ENCODE results near the gene POLR2M.
A peak's percentile ranks its signal among the peaks of the same experiment; 100 is the strongest.

POLR2M gene

DNA sequence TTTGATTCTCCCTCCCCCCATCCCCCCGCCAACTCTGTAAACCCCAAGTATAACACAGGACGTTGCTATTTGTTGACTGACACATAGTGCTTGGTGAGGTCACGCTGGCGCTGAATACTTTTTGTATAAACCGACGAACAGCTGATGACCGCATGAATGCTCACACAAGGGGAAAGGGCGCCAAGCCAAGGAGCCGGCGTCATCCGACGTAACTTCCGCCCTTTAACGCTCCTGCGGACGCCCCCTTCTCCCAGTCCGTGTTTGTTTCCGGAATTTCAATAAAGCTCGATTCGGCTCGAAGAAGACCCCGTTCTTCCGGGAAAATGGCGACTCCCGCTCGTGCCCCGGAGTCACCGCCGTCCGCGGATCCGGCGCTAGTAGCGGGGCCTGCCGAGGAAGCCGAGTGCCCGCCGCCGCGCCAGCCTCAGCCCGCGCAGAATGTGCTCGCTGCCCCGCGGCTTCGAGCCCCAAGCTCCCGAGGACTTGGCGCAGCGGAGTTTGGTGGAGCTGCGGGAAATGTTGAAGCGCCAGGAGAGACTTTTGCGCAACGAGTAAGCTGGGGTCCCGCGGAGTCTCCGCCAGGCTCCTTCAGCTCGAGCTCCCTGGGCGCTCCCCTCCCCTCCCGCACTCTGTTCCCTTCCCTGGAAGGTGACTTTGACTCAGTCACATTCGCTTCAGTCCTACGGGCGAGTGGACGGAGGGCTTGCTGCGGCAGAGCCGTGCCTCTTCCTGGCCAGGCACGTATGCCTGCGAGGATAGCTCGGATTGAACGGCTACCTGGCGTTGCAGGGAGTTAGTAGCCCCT is at the start of gene POLR2M:
TSS of gene POLR2M (plus strand) at position 310 of the 805 bp plus-strand sequence. CDS start at position 439, 129 bp downstream.
- Histone ChIP-seq H3K4me3 (ENCODE audit: insufficient read depth, low read length, poor library complexity, severe bottlenecking) (peak within 1 kb of the TSS; percentile 81), H3K9me2 (replicated peaks; ENCODE audit: insufficient read depth, low read length) (no peaks in the 10 kb centered on the region), H3K9me3 (ENCODE audit: insufficient read depth, low read length) (no peaks in the 10 kb centered on the region), H3K4me2 (ENCODE audit: low read depth, low read length, poor library complexity, severe bottlenecking) (peak within 1 kb of the TSS; percentile 93), H3K27ac (ENCODE audit: low read depth, low read length) (peak within 1 kb of the TSS; percentile 64), H4K20me1 (ENCODE audit: low read depth, low read length) (no peaks in the 10 kb centered on the region; the same call in 1 of the 2 replicates), H3K27me3 (ENCODE audit: low read length) (no peaks in the 10 kb centered on the region), H3K79me2 (ENCODE audit: insufficient read depth, low read length) (peaks cover 38% of the 10 kb centered on the region), H3K9ac (ENCODE audit: low read length) (peak within 1 kb of the TSS; percentile 93), H2AFZ (ENCODE audit: low read depth, low read length, severe bottlenecking) (peak within 1 kb of the TSS; percentile 86), H3K36me3 (ENCODE audit: low read length) (peaks cover 26% of the 10 kb centered on the region; the same call in 1 of the 2 replicates), H3F3A (ENCODE audit: insufficient read depth) (no peaks in the 10 kb centered on the region)
- TF ChIP-seq EZH2phosphoT487 (conservative IDR thresholded peaks at IDR 0.05; ENCODE audit: low read length) = no peak
- TF ChIP-seq, protein P1, sequence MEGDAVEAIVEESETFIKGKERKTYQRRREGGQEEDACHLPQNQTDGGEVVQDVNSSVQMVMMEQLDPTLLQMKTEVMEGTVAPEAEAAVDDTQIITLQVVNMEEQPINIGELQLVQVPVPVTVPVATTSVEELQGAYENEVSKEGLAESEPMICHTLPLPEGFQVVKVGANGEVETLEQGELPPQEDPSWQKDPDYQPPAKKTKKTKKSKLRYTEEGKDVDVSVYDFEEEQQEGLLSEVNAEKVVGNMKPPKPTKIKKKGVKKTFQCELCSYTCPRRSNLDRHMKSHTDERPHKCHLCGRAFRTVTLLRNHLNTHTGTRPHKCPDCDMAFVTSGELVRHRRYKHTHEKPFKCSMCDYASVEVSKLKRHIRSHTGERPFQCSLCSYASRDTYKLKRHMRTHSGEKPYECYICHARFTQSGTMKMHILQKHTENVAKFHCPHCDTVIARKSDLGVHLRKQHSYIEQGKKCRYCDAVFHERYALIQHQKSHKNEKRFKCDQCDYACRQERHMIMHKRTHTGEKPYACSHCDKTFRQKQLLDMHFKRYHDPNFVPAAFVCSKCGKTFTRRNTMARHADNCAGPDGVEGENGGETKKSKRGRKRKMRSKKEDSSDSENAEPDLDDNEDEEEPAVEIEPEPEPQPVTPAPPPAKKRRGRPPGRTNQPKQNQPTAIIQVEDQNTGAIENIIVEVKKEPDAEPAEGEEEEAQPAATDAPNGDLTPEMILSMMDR (IDR thresholded peaks at IDR 0.05; ENCODE audit: insufficient read depth, low read length, poor library complexity, severe bottlenecking) = no peak

GRCh38 chr15:57657619-57658018 is 48.9 kb upstream of the POLR2M start:
- Histone ChIP-seq H3K9me2 (replicated peaks; ENCODE audit: insufficient read depth, low read length) (no peaks in the 10 kb centered on the region), H3K27me3 (ENCODE audit: low read length) (no peaks in the 10 kb centered on the region; the same call in 1 of the 2 replicates), H3F3A (ENCODE audit: insufficient read depth) (no peaks in the 10 kb centered on the region), H3K4me3 (ENCODE audit: insufficient read depth, low read length, poor library complexity, severe bottlenecking) (no peak overlapping the region), H3K9ac (ENCODE audit: low read length) (no peak overlapping the region), H2AFZ (ENCODE audit: low read depth, low read length, severe bottlenecking) (no peak overlapping the region), H3K4me2 (ENCODE audit: low read depth, low read length, poor library complexity, severe bottlenecking) (no peak overlapping the region), H4K20me1 (ENCODE audit: low read depth, low read length) (no peaks in the 10 kb centered on the region), H3K79me2 (ENCODE audit: insufficient read depth, low read length) (no peaks in the 10 kb centered on the region), H3K36me3 (ENCODE audit: low read length) (no peaks in the 10 kb centered on the region), H3K27ac (ENCODE audit: low read depth, low read length) (no peak overlapping the region), H3K9me3 (ENCODE audit: insufficient read depth, low read length) (no peaks in the 10 kb centered on the region)
- TF ChIP-seq EZH2phosphoT487 (conservative IDR thresholded peaks at IDR 0.05; ENCODE audit: low read length) = no peak
- TF ChIP-seq, protein P1 (IDR thresholded peaks at IDR 0.05; ENCODE audit: insufficient read depth, low read length, poor library complexity, severe bottlenecking) = no peak

DNA sequence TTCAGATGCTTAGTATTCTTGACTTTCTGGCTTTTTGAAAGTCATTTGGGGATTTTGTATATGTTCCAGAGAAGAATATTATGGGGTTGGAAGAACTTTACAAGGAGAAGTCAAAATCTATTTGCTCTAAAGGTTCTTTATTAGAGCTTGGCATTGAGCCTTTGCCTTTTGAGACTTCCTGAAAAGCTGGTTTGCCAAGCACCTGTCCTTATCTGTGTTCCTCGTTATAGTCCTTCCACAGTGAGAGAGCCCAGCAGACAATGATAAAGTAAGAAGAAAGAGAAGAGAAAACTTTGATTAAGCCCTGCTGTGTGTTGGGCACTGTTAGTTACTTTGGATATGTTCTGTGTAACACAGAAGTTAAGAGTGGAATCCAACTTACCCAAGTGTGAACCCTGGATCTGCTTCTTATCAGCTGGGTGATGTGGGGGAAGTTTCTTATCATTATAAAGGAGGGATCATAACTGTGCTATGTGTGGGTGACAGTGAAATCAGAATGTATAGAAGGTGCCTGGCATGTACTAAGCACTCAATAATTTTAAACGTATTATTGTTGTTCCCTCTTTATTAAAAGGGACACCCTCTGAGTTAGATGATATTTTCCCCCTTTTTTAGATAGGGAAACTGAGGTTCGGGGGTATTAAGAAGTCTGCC is 44.3 kb upstream of the POLR2M start:
- Histone ChIP-seq H3K4me3 (ENCODE audit: insufficient read depth, low read length, poor library complexity, severe bottlenecking) (no peak overlapping the region), H3K36me3 (ENCODE audit: low read length) (no peaks in the 10 kb centered on the region), H2AFZ (ENCODE audit: low read depth, low read length, severe bottlenecking) (no peak overlapping the region), H3F3A (ENCODE audit: insufficient read depth) (no peaks in the 10 kb centered on the region), H3K9ac (ENCODE audit: low read length) (no peak overlapping the region), H3K9me2 (replicated peaks; ENCODE audit: insufficient read depth, low read length) (no peaks in the 10 kb centered on the region), H3K4me2 (ENCODE audit: low read depth, low read length, poor library complexity, severe bottlenecking) (no peak overlapping the region), H3K9me3 (ENCODE audit: insufficient read depth, low read length) (no peaks in the 10 kb centered on the region), H4K20me1 (ENCODE audit: low read depth, low read length) (no peaks in the 10 kb centered on the region), H3K27me3 (ENCODE audit: low read length) (no peaks in the 10 kb centered on the region; the same call in 1 of the 2 replicates), H3K27ac (ENCODE audit: low read depth, low read length) (no peak overlapping the region), H3K79me2 (ENCODE audit: insufficient read depth, low read length) (no peaks in the 10 kb centered on the region)
- no peak for TF ChIP-seq EZH2phosphoT487 (conservative IDR thresholded peaks at IDR 0.05; ENCODE audit: low read length)
- TF ChIP-seq, protein P1 (IDR thresholded peaks at IDR 0.05; ENCODE audit: insufficient read depth, low read length, poor library complexity, severe bottlenecking) = no peak

Data from SU-DHL-6 (cell line).